Effector memory CD8-positive, alpha-beta T cell (primary cell): ENCODE measurements around the gene SERPINA10.
A peak's percentile ranks its signal among the peaks of the same experiment; 100 is the strongest.

ENCODE experiments used
- ATAC-seq: fragments of 150-1000 bp; cut with Tn5 transposase; replicated peaks from 2 replicates; pipeline ENCODE4 v1.10.0; 2021; ENCODE audit warnings: mild to moderate bottlenecking, moderate library complexity
- DNase-seq, 3 experiments: peaks; one replicate each; pipeline ENCODE4 v3.0.0; 2021
- H3K27ac Mint-ChIP-seq, 2 donors: one replicate each; pipeline ENCODE4 v1.8.0; 2022; ENCODE audit warnings: mild to moderate bottlenecking in 2 of 2, mixed read lengths in 2 of 2, moderate library complexity in 2 of 2
- H3K27me3 Mint-ChIP-seq, 2 donors: one replicate each; pipeline ENCODE4 v1.8.0; 2022; ENCODE audit warnings: mixed read lengths in 2 of 2
- H3K36me3 Mint-ChIP-seq: one replicate; pipeline ENCODE4 v1.8.0; 2022; ENCODE audit warnings: mild to moderate bottlenecking, moderate library complexity, mixed read lengths; ENCODE audit not compliant: insufficient read depth
- H3K4me1 Mint-ChIP-seq, 2 donors: one replicate each; pipeline ENCODE4 v1.8.0; 2022; ENCODE audit warnings: low read depth in 2 of 2, mixed read lengths in 2 of 2
- H3K4me3 Mint-ChIP-seq, 2 donors: one replicate each; pipeline ENCODE4 v1.8.0; 2022; ENCODE audit warnings: mild to moderate bottlenecking in 2 of 2, mixed read lengths in 2 of 2, moderate library complexity in 2 of 2
- H3K9me3 Mint-ChIP-seq, 2 donors: one replicate each; pipeline ENCODE4 v1.8.0; 2022; ENCODE audit warnings: mixed read lengths in 2 of 2
- total RNA-seq, 9 experiments: gene quantifications; one replicate each; lab custom pipeline; 2026; lab: John Stamatoyannopoulos, UW

SERPINA10 gene, protein sequence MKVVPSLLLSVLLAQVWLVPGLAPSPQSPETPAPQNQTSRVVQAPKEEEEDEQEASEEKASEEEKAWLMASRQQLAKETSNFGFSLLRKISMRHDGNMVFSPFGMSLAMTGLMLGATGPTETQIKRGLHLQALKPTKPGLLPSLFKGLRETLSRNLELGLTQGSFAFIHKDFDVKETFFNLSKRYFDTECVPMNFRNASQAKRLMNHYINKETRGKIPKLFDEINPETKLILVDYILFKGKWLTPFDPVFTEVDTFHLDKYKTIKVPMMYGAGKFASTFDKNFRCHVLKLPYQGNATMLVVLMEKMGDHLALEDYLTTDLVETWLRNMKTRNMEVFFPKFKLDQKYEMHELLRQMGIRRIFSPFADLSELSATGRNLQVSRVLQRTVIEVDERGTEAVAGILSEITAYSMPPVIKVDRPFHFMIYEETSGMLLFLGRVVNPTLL
- 0 reads per million in 9 experiments for total RNA-seq

- Mint-ChIP-seq H3K36me3 (no peaks in the 10 kb centered on the region), H3K9me3 (no peaks in the 10 kb centered on the region), H3K4me1 (no peaks in the 10 kb centered on the region), H3K27ac (no peak within 1 kb of the TSS), H3K4me3 (no peak within 1 kb of the TSS), H3K27me3 (peaks cover 1 to 55% of the 10 kb centered on the region in 2 donors)
- ATAC-seq: no peak
- no peak for DNase-seq
These were observed at the start of gene SERPINA10 for GRCh38 chr14:94292872-94293577. TSS of gene SERPINA10 (minus strand) at chr14:94293268. CDS start at chr14:94290593, 2,675 bp downstream.

- Mint-ChIP-seq H3K4me1 (peaks cover 9 to 14% of the 10 kb centered on the region in 2 donors), H3K27ac (peak overlapping the region in 1 of 2 donors; percentile 65), H3K4me3 (no peak overlapping the region), H3K27me3 (peaks cover 20 to 28% of the 10 kb centered on the region in 2 donors), H3K9me3 (peaks cover 0 to 10% of the 10 kb centered on the region in 2 donors), H3K36me3 (peaks cover 5% of the 10 kb centered on the region)
- ATAC-seq: no peak
- DNase-seq: no peak
These were observed 49.4 kb upstream of the SERPINA10 start for GRCh38 chr14:94342334-94342934.

DNA sequence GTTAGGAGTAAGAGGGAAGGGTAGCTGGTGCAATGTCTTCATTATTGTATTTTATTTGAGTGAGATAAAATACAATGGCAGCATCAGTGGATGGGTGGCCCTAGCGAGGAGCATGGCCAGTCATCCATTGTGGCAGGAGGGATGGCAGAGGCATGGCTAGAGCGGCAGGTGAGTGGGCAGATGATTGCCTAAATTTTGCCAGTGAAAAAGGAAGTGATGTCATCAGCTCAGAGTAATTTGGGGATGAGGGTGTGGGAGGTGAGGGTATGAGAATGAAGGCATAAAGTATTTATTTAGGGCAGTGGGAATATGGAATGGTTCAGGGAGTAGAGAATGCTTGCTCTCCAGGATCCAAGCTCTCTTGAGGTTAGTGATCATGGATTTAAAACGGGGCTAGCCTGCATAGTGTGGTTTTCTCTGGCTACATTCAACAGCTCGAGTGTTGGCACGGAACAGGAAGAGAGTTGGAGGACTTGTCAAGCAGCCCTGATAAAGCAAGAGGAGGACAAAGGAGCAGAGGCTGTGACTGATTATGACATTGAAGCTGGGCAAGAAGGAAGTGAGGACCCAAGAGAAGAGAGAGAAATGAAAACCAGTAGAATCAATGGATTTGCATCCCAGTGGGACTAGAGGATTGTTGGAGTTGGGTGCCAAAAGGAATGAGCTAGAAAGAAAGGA, 48.7 kb upstream of the SERPINA10 start:
- H3K4me1 Mint-ChIP-seq: peaks cover 8 to 14% of the 10 kb centered on the region in 2 donors
- ATAC-seq: no peak
- no peak overlapping the region for H3K4me3 Mint-ChIP-seq
- H3K27ac Mint-ChIP-seq: peak overlapping the region in 1 of 2 donors; percentile 65
- no peak for DNase-seq
- H3K27me3 Mint-ChIP-seq: peaks cover 20 to 28% of the 10 kb centered on the region in 2 donors
- H3K36me3 Mint-ChIP-seq: peaks cover 4% of the 10 kb centered on the region
- peaks cover 0 to 10% of the 10 kb centered on the region in 2 donors for H3K9me3 Mint-ChIP-seq

GRCh38 chr14:94340533-94340932, 47.5 kb upstream of the SERPINA10 start:
- Mint-ChIP-seq H3K4me3 (no peak overlapping the region), H3K27me3 (peaks cover 20 to 29% of the 10 kb centered on the region in 2 donors), H3K27ac (no peak overlapping the region), H3K9me3 (peaks cover 0 to 10% of the 10 kb centered on the region in 2 donors), H3K36me3 (no peaks in the 10 kb centered on the region), H3K4me1 (peaks cover 4 to 14% of the 10 kb centered on the region in 2 donors)
- no peak for DNase-seq
- ATAC-seq: no peak

DNA sequence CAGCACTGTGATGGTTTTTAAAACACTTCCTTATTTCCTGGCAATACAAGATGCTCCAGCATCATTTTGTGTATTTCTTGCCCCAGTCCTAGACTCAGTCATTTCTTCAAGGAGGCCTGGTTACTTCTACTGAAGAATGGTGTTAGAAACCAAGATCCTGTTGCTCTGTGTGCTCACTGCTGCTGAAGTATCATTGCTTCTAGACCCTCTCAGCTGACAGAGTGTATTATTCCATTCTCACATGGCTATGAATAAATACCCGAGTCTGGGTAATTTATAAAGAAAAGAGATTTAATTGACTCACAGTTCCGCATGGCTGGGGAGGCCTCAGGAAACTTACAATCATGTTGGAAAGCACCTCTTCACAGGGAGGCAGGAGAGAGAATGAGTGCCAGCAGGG, 45.0 kb upstream of the SERPINA10 start:
- no peak for ATAC-seq
- Mint-ChIP-seq H3K27ac (no peak overlapping the region), H3K36me3 (no peaks in the 10 kb centered on the region), H3K4me3 (no peak overlapping the region), H3K4me1 (peaks cover 4 to 8% of the 10 kb centered on the region in 2 donors), H3K27me3 (peaks cover 34 to 51% of the 10 kb centered on the region in 2 donors), H3K9me3 (peaks cover 0 to 10% of the 10 kb centered on the region in 2 donors)
- no peak for DNase-seq

- H3K27me3 Mint-ChIP-seq: peaks cover 41 to 50% of the 10 kb centered on the region in 2 donors
- H3K9me3 Mint-ChIP-seq: peaks cover 0 to 10% of the 10 kb centered on the region in 2 donors
- H3K4me1 Mint-ChIP-seq: peaks cover 4 to 8% of the 10 kb centered on the region in 2 donors
- H3K36me3 Mint-ChIP-seq: no peaks in the 10 kb centered on the region
- no peak for DNase-seq
- H3K4me3 Mint-ChIP-seq: no peak overlapping the region
- no peak overlapping the region for H3K27ac Mint-ChIP-seq
- no peak for ATAC-seq
These were observed 44.2 kb upstream of the SERPINA10 start for GRCh38 chr14:94337274-94337673.

GRCh38 chr14:94334872-94335271, 41.8 kb upstream of the SERPINA10 start:
- DNase-seq (no peak), ATAC-seq (no peak)
- H3K4me3 Mint-ChIP-seq: no peak overlapping the region
- no peaks in the 10 kb centered on the region for H3K36me3 Mint-ChIP-seq
- H3K9me3 Mint-ChIP-seq: no peaks in the 10 kb centered on the region
- H3K4me1 Mint-ChIP-seq: no peaks in the 10 kb centered on the region
- no peak overlapping the region for H3K27ac Mint-ChIP-seq
- peaks cover 28 to 31% of the 10 kb centered on the region in 2 donors for H3K27me3 Mint-ChIP-seq

- H3K4me3 Mint-ChIP-seq: no peak overlapping the region
- H3K9me3 Mint-ChIP-seq: no peaks in the 10 kb centered on the region
- no peak for DNase-seq
- H3K4me1 Mint-ChIP-seq: no peaks in the 10 kb centered on the region
- no peak overlapping the region for H3K27ac Mint-ChIP-seq
- H3K36me3 Mint-ChIP-seq: no peaks in the 10 kb centered on the region
- ATAC-seq: no peak
- H3K27me3 Mint-ChIP-seq: peaks cover 23 to 42% of the 10 kb centered on the region in 2 donors
These were observed 39.5 kb upstream of the SERPINA10 start for GRCh38 chr14:94332587-94332986.

- H3K9me3 Mint-ChIP-seq: no peaks in the 10 kb centered on the region
- no peaks in the 10 kb centered on the region for H3K36me3 Mint-ChIP-seq
- H3K27me3 Mint-ChIP-seq: peaks cover 23 to 42% of the 10 kb centered on the region in 2 donors
- no peak for ATAC-seq
- no peak for DNase-seq
- no peaks in the 10 kb centered on the region for H3K4me1 Mint-ChIP-seq
- H3K27ac Mint-ChIP-seq: no peak overlapping the region
- no peak overlapping the region for H3K4me3 Mint-ChIP-seq
These were observed 39.1 kb upstream of the SERPINA10 start for GRCh38 chr14:94332063-94332583.

GRCh38 chr14:94331462-94331861, 38.4 kb upstream of the SERPINA10 start:
- Mint-ChIP-seq H3K4me3 (no peak overlapping the region), H3K9me3 (no peaks in the 10 kb centered on the region), H3K27me3 (peaks cover 26 to 44% of the 10 kb centered on the region in 2 donors), H3K27ac (no peak overlapping the region), H3K36me3 (no peaks in the 10 kb centered on the region), H3K4me1 (no peaks in the 10 kb centered on the region)
- no peak for ATAC-seq
- no peak for DNase-seq

- no peak overlapping the region for H3K27ac Mint-ChIP-seq
- H3K9me3 Mint-ChIP-seq: no peaks in the 10 kb centered on the region
- no peaks in the 10 kb centered on the region for H3K4me1 Mint-ChIP-seq
- no peak for ATAC-seq
- peaks cover 33 to 50% of the 10 kb centered on the region in 2 donors for H3K27me3 Mint-ChIP-seq
- DNase-seq: no peak
- H3K36me3 Mint-ChIP-seq: no peaks in the 10 kb centered on the region
- no peak overlapping the region for H3K4me3 Mint-ChIP-seq
These were observed 37.8 kb upstream of the SERPINA10 start for GRCh38 chr14:94330857-94331256.

DNA sequence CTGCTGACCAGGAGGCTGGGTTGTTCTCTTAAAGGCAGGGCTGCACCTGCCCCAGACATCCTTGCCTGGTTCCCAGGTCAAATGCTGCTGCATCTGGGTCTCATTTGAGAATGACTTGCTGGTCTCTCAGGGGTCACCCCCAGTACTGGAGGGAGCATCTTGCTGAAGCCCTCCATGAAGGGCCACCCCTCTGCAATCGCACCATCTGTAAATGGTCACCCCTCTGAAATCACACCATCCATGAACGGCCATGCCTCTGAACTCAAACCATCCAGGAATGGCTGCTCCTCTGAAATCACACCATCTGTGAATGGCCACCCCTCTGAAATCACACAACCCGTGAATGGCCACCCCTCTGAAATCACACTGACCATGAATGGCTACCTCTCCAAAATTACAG, 37.4 kb upstream of the SERPINA10 start:
- DNase-seq (no peak), ATAC-seq (no peak)
- no peaks in the 10 kb centered on the region for H3K4me1 Mint-ChIP-seq
- H3K4me3 Mint-ChIP-seq: no peak overlapping the region
- peaks cover 32 to 52% of the 10 kb centered on the region in 2 donors for H3K27me3 Mint-ChIP-seq
- H3K27ac Mint-ChIP-seq: no peak overlapping the region
- H3K9me3 Mint-ChIP-seq: no peaks in the 10 kb centered on the region
- H3K36me3 Mint-ChIP-seq: no peaks in the 10 kb centered on the region

GRCh38 chr14:94329857-94330256, 36.8 kb upstream of the SERPINA10 start:
- Mint-ChIP-seq H3K27ac (no peak overlapping the region), H3K9me3 (no peaks in the 10 kb centered on the region), H3K4me1 (no peaks in the 10 kb centered on the region), H3K4me3 (no peak overlapping the region), H3K36me3 (no peaks in the 10 kb centered on the region), H3K27me3 (peaks cover 26 to 50% of the 10 kb centered on the region in 2 donors)
- ATAC-seq (no peak), DNase-seq (no peak)
